ENCODE measurements around the gene TEAD1. TPM values are rescaled to one million over a fixed set of nuclear protein-coding genes. Genes with fewer than 3 reads are reported as not detected.

TEAD1 gene
- total RNA-seq, 6 experiments from 2014 or later = 218 to 252 (median 227) TPM

- DNase-seq = peak; percentile 83
- Mint-ChIP-seq H3K27ac (peak overlapping the region; percentile 82), H3K4me3 (peak overlapping the region; percentile 71), H3K27me3 (ENCODE audit: insufficient read depth) (peaks cover 14% of the 10 kb centered on the region), H3K4me1 (ENCODE audit: low read depth) (peaks cover 96% of the 10 kb centered on the region), H3K9me3 (no peaks in the 10 kb centered on the region), H3K36me3 (ENCODE audit: low read depth) (peaks cover 19% of the 10 kb centered on the region)
- TF ChIP-seq, protein P1, sequence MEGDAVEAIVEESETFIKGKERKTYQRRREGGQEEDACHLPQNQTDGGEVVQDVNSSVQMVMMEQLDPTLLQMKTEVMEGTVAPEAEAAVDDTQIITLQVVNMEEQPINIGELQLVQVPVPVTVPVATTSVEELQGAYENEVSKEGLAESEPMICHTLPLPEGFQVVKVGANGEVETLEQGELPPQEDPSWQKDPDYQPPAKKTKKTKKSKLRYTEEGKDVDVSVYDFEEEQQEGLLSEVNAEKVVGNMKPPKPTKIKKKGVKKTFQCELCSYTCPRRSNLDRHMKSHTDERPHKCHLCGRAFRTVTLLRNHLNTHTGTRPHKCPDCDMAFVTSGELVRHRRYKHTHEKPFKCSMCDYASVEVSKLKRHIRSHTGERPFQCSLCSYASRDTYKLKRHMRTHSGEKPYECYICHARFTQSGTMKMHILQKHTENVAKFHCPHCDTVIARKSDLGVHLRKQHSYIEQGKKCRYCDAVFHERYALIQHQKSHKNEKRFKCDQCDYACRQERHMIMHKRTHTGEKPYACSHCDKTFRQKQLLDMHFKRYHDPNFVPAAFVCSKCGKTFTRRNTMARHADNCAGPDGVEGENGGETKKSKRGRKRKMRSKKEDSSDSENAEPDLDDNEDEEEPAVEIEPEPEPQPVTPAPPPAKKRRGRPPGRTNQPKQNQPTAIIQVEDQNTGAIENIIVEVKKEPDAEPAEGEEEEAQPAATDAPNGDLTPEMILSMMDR (IDR thresholded peaks at IDR 0.05) = no peak
Measured at GRCh38 chr11:12818333-12819015, 144.3 kb downstream of the TEAD1 start.

- H3K27me3 Mint-ChIP-seq (ENCODE audit: insufficient read depth) = peaks cover 5% of the 10 kb centered on the region
- no peak overlapping the region for H3K4me3 Mint-ChIP-seq
- DNase-seq = no peak
- H3K4me1 Mint-ChIP-seq (ENCODE audit: low read depth) = peaks cover 96% of the 10 kb centered on the region
- H3K9me3 Mint-ChIP-seq = no peaks in the 10 kb centered on the region
- TF ChIP-seq, protein P1 (IDR thresholded peaks at IDR 0.05) = no peak
- H3K27ac Mint-ChIP-seq = no peak overlapping the region
- H3K36me3 Mint-ChIP-seq (ENCODE audit: low read depth) = peaks cover 9% of the 10 kb centered on the region
Measured at GRCh38 chr11:12822392-12823022, 148.3 kb downstream of the TEAD1 start.

GRCh38 chr11:12824281-12825041 is 150.2 kb downstream of the TEAD1 start:
- Mint-ChIP-seq H3K4me3 (no peak overlapping the region), H3K27me3 (ENCODE audit: insufficient read depth) (peaks cover 5% of the 10 kb centered on the region), H3K9me3 (no peaks in the 10 kb centered on the region), H3K36me3 (ENCODE audit: low read depth) (peaks cover 15% of the 10 kb centered on the region), H3K27ac (peak overlapping the region; percentile 73), H3K4me1 (ENCODE audit: low read depth) (peaks cover 98% of the 10 kb centered on the region)
- DNase-seq = no peak
- TF ChIP-seq, protein P1 (IDR thresholded peaks at IDR 0.05) = no peak

GRCh38 chr11:12826441-12826840 is 152.2 kb downstream of the TEAD1 start:
- TF ChIP-seq, protein P1 (IDR thresholded peaks at IDR 0.05) = no peak
- Mint-ChIP-seq H3K4me3 (no peak overlapping the region), H3K9me3 (no peaks in the 10 kb centered on the region), H3K27me3 (ENCODE audit: insufficient read depth) (peaks cover 7% of the 10 kb centered on the region), H3K4me1 (ENCODE audit: low read depth) (peaks cover 96% of the 10 kb centered on the region), H3K36me3 (ENCODE audit: low read depth) (peaks cover 20% of the 10 kb centered on the region), H3K27ac (peak overlapping the region; percentile 92; the same call in 1 of the 2 replicates)
- DNase-seq = no peak

GRCh38 chr11:12827369-12827768 is 153.1 kb downstream of the TEAD1 start:
- Mint-ChIP-seq H3K27me3 (ENCODE audit: insufficient read depth) (peaks cover 4% of the 10 kb centered on the region), H3K27ac (peak overlapping the region; percentile 92), H3K9me3 (no peaks in the 10 kb centered on the region), H3K4me1 (ENCODE audit: low read depth) (peaks cover 97% of the 10 kb centered on the region), H3K4me3 (peak overlapping the region; percentile 95), H3K36me3 (ENCODE audit: low read depth) (peaks cover 20% of the 10 kb centered on the region)
- DNase-seq = no peak
- TF ChIP-seq, protein P1 (IDR thresholded peaks at IDR 0.05) = no peak

Measured in HFFc6 (cell line).